PFSK-1 (cell line): ENCODE measurements around the gene ANKS4B.

ENCODE experiments used
- FOXP2 ChIP-seq: optimal IDR thresholded peaks from 2 replicates; pipeline ENCODE3; 2011; ENCODE audit warnings: borderline replicate concordance, control low read depth, inconsistent platforms; ENCODE audit not compliant: insufficient read depth; ENCODE audit errors: extremely low read length, extremely low read depth
- POLR2AphosphoS5 ChIP-seq: IDR thresholded peaks from 2 replicates; pipeline ENCODE4 v1.6.1; 2012; ENCODE audit warnings: low read depth, mild to moderate bottlenecking, control low read depth, low read length, moderate library complexity
- SIN3A ChIP-seq: IDR thresholded peaks from 2 replicates; pipeline ENCODE4 v1.6.1; 2012; ENCODE audit warnings: mild to moderate bottlenecking, low read length, moderate library complexity, borderline replicate concordance; ENCODE audit not compliant: insufficient read depth
- TAF1 ChIP-seq: IDR thresholded peaks from 2 replicates; pipeline ENCODE4 v1.6.1; 2012; ENCODE audit warnings: low read length, control low read depth, borderline replicate concordance; ENCODE audit not compliant: insufficient read depth
- TF ChIP-seq, protein P1 (sequence below), 2 experiments: IDR thresholded peaks; 2 replicates each; pipeline versions ENCODE4 v1.6.1 to v1.8.0; 2011 to 2012; ENCODE audit warnings: low read depth in 2 of 2, low read length in 2 of 2, control low read depth in 1 of 2, inconsistent platforms in 1 of 2, mild to moderate bottlenecking in 1 of 2, moderate library complexity in 1 of 2; ENCODE audit not compliant: insufficient read depth in 1 of 2

The ANKS4B gene

GRCh38 chr16:21265104-21265837 is 31.8 kb downstream of the ANKS4B start:
- no peak for TF ChIP-seq TAF1

- TF ChIP-seq POLR2AphosphoS5 = no peak
- TF ChIP-seq TAF1 = no peak
- no peak for TF ChIP-seq SIN3A
- TF ChIP-seq FOXP2 = no peak
- TF ChIP-seq, protein P1, sequence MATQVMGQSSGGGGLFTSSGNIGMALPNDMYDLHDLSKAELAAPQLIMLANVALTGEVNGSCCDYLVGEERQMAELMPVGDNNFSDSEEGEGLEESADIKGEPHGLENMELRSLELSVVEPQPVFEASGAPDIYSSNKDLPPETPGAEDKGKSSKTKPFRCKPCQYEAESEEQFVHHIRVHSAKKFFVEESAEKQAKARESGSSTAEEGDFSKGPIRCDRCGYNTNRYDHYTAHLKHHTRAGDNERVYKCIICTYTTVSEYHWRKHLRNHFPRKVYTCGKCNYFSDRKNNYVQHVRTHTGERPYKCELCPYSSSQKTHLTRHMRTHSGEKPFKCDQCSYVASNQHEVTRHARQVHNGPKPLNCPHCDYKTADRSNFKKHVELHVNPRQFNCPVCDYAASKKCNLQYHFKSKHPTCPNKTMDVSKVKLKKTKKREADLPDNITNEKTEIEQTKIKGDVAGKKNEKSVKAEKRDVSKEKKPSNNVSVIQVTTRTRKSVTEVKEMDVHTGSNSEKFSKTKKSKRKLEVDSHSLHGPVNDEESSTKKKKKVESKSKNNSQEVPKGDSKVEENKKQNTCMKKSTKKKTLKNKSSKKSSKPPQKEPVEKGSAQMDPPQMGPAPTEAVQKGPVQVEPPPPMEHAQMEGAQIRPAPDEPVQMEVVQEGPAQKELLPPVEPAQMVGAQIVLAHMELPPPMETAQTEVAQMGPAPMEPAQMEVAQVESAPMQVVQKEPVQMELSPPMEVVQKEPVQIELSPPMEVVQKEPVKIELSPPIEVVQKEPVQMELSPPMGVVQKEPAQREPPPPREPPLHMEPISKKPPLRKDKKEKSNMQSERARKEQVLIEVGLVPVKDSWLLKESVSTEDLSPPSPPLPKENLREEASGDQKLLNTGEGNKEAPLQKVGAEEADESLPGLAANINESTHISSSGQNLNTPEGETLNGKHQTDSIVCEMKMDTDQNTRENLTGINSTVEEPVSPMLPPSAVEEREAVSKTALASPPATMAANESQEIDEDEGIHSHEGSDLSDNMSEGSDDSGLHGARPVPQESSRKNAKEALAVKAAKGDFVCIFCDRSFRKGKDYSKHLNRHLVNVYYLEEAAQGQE (IDR thresholded peaks at IDR 0.05; ENCODE audit: insufficient read depth in 1 of 2, low read depth in 2 of 2, low read length in 2 of 2) = no peak
Observed at GRCh38 chr16:21267298-21267697, 33.8 kb downstream of the ANKS4B start.

GRCh38 chr16:21268236-21268635 is 34.7 kb downstream of the ANKS4B start:
- TF ChIP-seq, protein P1 (IDR thresholded peaks at IDR 0.05; ENCODE audit: insufficient read depth in 1 of 2, low read depth in 2 of 2, low read length in 2 of 2) = no peak

GRCh38 chr16:21272253-21272652 is 38.8 kb downstream of the ANKS4B start:
- TF ChIP-seq POLR2AphosphoS5 = no peak
- TF ChIP-seq, protein P1 (IDR thresholded peaks at IDR 0.05; ENCODE audit: insufficient read depth in 1 of 2, low read depth in 2 of 2, low read length in 2 of 2) = no peak
- TF ChIP-seq SIN3A = no peak
- TF ChIP-seq FOXP2 = no peak
- TF ChIP-seq TAF1 = no peak

DNA sequence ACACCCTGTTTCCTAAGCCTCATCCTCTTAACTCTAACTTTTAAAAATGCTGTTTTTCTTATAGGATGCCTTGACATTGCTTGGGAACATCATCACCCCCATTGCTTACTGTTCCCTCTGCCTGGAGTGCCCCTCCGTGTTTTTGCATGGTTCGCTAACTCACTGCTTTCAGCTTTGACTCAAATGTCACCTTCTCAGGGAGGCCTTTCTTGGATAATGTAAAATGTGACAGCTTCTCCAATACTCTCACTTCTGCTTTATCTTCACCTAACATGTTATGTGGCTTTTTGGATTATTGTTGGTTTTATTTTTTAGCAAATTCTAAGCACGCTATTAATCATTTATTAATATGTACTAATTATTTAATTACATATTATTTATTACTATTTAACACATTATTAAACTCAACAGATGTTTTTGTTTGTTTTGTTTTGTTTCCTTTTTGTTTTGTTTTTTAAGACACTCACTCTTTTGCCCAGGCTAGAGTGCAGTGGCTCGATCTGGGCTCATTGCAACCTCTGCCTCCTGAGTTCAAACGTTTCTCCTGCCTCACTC is 40.8 kb downstream of the ANKS4B start:
- TF ChIP-seq, protein P1 (IDR thresholded peaks at IDR 0.05; ENCODE audit: insufficient read depth in 1 of 2, low read depth in 2 of 2, low read length in 2 of 2) = no peak
- no peak for TF ChIP-seq POLR2AphosphoS5
- TF ChIP-seq TAF1 = no peak
- TF ChIP-seq FOXP2 = no peak
- no peak for TF ChIP-seq SIN3A
